Ascending aorta (tissue), 2 donors: Measurements from ENCODE around the gene LRRC38. TPM values are rescaled to one million over a fixed set of nuclear protein-coding genes. Genes with fewer than 3 reads are reported as not detected.

Experiments used
- DNase-seq, 2 donors: peaks; one replicate each; pipeline ENCODE4 v3.0.0-alpha.2; 2019; ENCODE audit warnings: low spot score in 2 of 2
- H3K27ac ChIP-seq, 2 donors: fragments of 200-600 bp; sonication (generic); one replicate each; pipeline ENCODE4 v1.5.1; 2016 to 2017; ENCODE audit warnings: mild to moderate bottlenecking in 1 of 2
- H3K27me3 ChIP-seq: fragments of 200-600 bp; sonication (generic); one replicate; pipeline ENCODE4 v1.5.1; 2017
- H3K36me3 ChIP-seq, 2 donors: fragments of 200-600 bp; sonication (generic); one replicate each; pipeline ENCODE4 v1.5.1; 2016
- H3K4me1 ChIP-seq, 2 donors: fragments of 200-600 bp; sonication (generic); one replicate each; pipeline ENCODE4 v1.5.1; 2016 to 2017; ENCODE audit warnings: mild to moderate bottlenecking in 1 of 2
- H3K4me3 ChIP-seq, 2 donors: fragments of 200-600 bp; sonication (generic); one replicate each; pipeline ENCODE4 v1.5.1; 2016 to 2017; ENCODE audit warnings: mild to moderate bottlenecking in 1 of 2
- H3K9me3 ChIP-seq, 2 donors: fragments of 200-600 bp; sonication (generic); one replicate each; pipeline ENCODE4 v1.5.1; 2016
- intact Hi-C: fragments of 100-400 bp; cut with DNase I; formaldehyde crosslinking; loops from one replicate; pipeline ENCODE4 v1.15.1; 2023
- total RNA-seq: library from RNA; depleted of rRNA; stranded (reverse); fragments of >200 nt; gene quantifications from one replicate; pipeline ENCODE4 v1.1.0, GENCODE V29; 2016
- TF ChIP-seq, protein P1 (sequence below), 3 experiments: fragments of 200-600 bp in 2 of 3; fragments of 450-650 bp in 1 of 3; sonication (generic) in 2 of 3; IDR thresholded peaks; one replicate each; pipeline ENCODE4 v1.5.1; 2016 to 2019; ENCODE audit warnings: antibody characterized with exemption in 3 of 3, mild to moderate bottlenecking in 1 of 3, moderate library complexity in 1 of 3

The LRRC38 gene
- total RNA-seq, 1 donor from 2014 or later, result not detected

GRCh38 chr1:13510499-13510898, 3.3 kb downstream of the LRRC38 start:
- no peak for DNase-seq
- Histone ChIP-seq H3K9me3 (no peaks in the 10 kb centered on the region), H3K36me3 (no peaks in the 10 kb centered on the region), H3K4me1 (no peaks in the 10 kb centered on the region), H3K27ac (no peak overlapping the region), H3K4me3 (no peak overlapping the region), H3K27me3 (no peaks in the 10 kb centered on the region)
- intact Hi-C loops, result no loop called here
- TF ChIP-seq, protein P1, sequence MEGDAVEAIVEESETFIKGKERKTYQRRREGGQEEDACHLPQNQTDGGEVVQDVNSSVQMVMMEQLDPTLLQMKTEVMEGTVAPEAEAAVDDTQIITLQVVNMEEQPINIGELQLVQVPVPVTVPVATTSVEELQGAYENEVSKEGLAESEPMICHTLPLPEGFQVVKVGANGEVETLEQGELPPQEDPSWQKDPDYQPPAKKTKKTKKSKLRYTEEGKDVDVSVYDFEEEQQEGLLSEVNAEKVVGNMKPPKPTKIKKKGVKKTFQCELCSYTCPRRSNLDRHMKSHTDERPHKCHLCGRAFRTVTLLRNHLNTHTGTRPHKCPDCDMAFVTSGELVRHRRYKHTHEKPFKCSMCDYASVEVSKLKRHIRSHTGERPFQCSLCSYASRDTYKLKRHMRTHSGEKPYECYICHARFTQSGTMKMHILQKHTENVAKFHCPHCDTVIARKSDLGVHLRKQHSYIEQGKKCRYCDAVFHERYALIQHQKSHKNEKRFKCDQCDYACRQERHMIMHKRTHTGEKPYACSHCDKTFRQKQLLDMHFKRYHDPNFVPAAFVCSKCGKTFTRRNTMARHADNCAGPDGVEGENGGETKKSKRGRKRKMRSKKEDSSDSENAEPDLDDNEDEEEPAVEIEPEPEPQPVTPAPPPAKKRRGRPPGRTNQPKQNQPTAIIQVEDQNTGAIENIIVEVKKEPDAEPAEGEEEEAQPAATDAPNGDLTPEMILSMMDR (IDR thresholded peaks at IDR 0.05), result no peak

GRCh38 chr1:13507075-13507474, 6.7 kb downstream of the LRRC38 start:
- Histone ChIP-seq H3K4me3 (no peak overlapping the region), H3K27me3 (no peaks in the 10 kb centered on the region), H3K4me1 (no peaks in the 10 kb centered on the region), H3K9me3 (no peaks in the 10 kb centered on the region), H3K27ac (no peak overlapping the region), H3K36me3 (no peaks in the 10 kb centered on the region)
- TF ChIP-seq, protein P1 (IDR thresholded peaks at IDR 0.05), result no peak
- no peak for DNase-seq
- intact Hi-C loops, result no loop called here

GRCh38 chr1:13505020-13505419, 8.8 kb downstream of the LRRC38 start:
- H3K27ac ChIP-seq, result no peak overlapping the region
- no peaks in the 10 kb centered on the region for H3K27me3 ChIP-seq
- H3K9me3 ChIP-seq, result no peaks in the 10 kb centered on the region
- intact Hi-C loops, result no loop called here
- no peak overlapping the region for H3K4me3 ChIP-seq
- no peaks in the 10 kb centered on the region for H3K4me1 ChIP-seq
- no peaks in the 10 kb centered on the region for H3K36me3 ChIP-seq
- TF ChIP-seq, protein P1 (IDR thresholded peaks at IDR 0.05), result no peak
- no peak for DNase-seq

DNA sequence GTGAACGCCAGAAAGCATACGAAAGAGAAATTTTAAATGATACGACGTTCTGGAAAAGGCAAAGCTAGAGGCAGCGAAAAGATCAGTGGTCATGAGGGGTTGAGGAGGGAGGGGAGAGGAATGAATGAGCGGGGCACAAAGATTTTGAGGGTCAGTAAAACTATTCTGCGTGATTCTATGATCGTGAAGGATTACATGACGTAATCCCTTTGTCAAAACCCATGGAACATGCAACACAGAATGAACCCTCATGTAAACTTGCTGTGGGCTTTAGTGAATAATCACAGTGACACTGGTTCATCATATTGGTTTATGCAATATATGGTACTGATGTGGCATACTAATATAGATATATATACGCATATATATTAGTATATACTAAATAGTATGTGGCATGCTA, 13.0 kb downstream of the LRRC38 start:
- H3K36me3 ChIP-seq, result no peaks in the 10 kb centered on the region
- H3K27ac ChIP-seq, result no peak overlapping the region
- DNase-seq, result no peak
- H3K27me3 ChIP-seq, result no peaks in the 10 kb centered on the region
- H3K4me3 ChIP-seq, result no peak overlapping the region
- no peaks in the 10 kb centered on the region for H3K4me1 ChIP-seq
- H3K9me3 ChIP-seq, result no peaks in the 10 kb centered on the region
- TF ChIP-seq, protein P1 (IDR thresholded peaks at IDR 0.05), result no peak
- intact Hi-C loops, result no loop called here

DNA sequence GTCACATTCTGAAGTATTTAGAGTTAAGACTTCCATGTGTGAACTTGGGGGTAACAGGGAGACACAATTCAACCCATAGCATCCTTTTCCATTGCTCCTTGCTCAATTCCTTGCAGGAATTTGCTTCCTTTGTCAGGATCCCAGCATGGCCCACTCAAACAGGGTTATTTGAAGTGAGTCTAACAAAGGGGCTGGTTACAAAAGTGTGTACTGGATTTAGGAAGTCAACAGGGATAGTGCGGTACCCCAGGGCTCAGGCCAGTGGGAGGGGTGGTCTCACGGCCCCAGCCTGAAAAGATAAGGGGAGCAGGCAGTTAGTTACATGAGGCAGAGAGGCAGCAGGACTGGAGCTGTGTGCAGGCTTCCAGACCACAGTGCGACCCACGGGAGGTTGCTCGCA, 14.4 kb downstream of the LRRC38 start:
- no peaks in the 10 kb centered on the region for H3K9me3 ChIP-seq
- intact Hi-C loops, result no loop called here
- no peak overlapping the region for H3K27ac ChIP-seq
- H3K27me3 ChIP-seq, result no peaks in the 10 kb centered on the region
- TF ChIP-seq, protein P1 (IDR thresholded peaks at IDR 0.05), result no peak
- no peaks in the 10 kb centered on the region for H3K4me1 ChIP-seq
- no peaks in the 10 kb centered on the region for H3K36me3 ChIP-seq
- DNase-seq, result no peak
- H3K4me3 ChIP-seq, result no peak overlapping the region

- no peaks in the 10 kb centered on the region for H3K36me3 ChIP-seq
- H3K4me1 ChIP-seq, result no peaks in the 10 kb centered on the region
- no peaks in the 10 kb centered on the region for H3K27me3 ChIP-seq
- TF ChIP-seq, protein P1 (IDR thresholded peaks at IDR 0.05), result no peak
- H3K4me3 ChIP-seq, result no peak overlapping the region
- H3K9me3 ChIP-seq, result no peaks in the 10 kb centered on the region
- no peak for DNase-seq
- intact Hi-C loops, result no loop called here
- no peak overlapping the region for H3K27ac ChIP-seq
Observed at GRCh38 chr1:13498553-13498952, 15.2 kb downstream of the LRRC38 start.
